CD4-positive, alpha-beta T cell treated with Interleukin-2 at 100 ng/mL for 4 hours (primary cell): ENCODE measurements around the gene OSBPL9.

Experiments used
- DNase-seq: peaks from one replicate; pipeline ENCODE4 v3.0.0-alpha.2; 2020; ENCODE audit warnings: low spot score

Gene OSBPL9, protein sequence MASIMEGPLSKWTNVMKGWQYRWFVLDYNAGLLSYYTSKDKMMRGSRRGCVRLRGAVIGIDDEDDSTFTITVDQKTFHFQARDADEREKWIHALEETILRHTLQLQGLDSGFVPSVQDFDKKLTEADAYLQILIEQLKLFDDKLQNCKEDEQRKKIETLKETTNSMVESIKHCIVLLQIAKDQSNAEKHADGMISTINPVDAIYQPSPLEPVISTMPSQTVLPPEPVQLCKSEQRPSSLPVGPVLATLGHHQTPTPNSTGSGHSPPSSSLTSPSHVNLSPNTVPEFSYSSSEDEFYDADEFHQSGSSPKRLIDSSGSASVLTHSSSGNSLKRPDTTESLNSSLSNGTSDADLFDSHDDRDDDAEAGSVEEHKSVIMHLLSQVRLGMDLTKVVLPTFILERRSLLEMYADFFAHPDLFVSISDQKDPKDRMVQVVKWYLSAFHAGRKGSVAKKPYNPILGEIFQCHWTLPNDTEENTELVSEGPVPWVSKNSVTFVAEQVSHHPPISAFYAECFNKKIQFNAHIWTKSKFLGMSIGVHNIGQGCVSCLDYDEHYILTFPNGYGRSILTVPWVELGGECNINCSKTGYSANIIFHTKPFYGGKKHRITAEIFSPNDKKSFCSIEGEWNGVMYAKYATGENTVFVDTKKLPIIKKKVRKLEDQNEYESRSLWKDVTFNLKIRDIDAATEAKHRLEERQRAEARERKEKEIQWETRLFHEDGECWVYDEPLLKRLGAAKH

DNA sequence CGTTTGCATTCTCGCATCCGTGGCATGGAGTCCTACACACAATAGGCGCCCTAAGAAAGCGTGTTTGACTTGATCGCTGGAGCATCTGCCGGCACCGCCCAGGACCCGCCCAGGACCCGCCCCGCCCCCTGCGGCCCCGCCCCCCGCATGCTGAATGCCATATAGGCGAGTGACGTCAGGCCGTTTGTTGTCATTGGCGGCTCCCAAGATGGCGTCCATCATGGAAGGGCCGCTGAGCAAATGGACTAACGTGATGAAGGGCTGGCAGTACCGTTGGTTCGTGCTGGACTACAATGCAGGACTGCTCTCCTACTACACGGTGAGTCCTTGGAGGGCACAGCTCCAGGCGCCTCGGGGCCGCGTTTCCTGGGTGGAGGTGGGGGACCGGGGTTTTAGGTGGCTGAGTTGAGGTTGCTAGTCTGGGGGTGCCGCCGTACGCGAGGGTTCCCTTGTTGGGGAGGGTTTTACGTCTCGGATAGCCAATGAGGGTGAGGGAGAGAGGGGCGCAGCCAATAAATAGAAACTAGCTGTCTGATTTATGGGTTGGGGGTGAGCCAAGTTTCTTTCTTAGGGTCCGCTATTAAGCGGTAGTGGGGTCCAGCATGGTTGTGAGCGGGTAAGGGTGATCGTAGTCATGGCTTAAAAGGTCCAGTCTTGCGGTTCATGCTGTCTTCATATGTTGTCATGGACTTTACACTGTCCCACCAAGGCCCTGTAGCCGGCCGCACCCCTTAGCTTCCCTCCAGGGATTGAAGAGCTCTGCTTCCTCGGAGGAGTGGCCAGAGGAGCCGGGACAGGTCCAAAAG, at the start of gene OSBPL9:
TSS of gene OSBPL9 (plus strand) at position 190 of the 806 bp plus-strand sequence. CDS start at position 209, 19 bp downstream.
- DNase-seq: peak; percentile 89

DNA sequence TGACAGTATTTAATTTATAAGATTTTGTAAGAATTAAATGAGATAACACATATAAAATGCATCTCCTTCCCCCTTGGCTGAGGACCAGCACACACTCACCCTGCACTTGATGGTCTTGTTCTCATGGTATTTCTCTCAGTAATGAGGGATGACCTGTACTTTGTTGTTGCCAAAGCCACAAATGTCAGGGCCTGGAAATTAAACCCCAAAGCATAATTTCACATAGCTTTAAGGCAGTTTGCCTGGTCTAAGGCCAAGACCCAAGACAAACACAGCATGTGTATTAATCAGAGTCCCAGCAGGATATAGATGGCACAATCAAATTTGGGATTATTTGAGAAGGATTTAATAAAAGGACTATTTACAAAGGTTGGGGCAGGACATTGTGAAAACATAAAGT, 49.2 kb upstream of the OSBPL9 start:
- DNase-seq: no peak

DNA sequence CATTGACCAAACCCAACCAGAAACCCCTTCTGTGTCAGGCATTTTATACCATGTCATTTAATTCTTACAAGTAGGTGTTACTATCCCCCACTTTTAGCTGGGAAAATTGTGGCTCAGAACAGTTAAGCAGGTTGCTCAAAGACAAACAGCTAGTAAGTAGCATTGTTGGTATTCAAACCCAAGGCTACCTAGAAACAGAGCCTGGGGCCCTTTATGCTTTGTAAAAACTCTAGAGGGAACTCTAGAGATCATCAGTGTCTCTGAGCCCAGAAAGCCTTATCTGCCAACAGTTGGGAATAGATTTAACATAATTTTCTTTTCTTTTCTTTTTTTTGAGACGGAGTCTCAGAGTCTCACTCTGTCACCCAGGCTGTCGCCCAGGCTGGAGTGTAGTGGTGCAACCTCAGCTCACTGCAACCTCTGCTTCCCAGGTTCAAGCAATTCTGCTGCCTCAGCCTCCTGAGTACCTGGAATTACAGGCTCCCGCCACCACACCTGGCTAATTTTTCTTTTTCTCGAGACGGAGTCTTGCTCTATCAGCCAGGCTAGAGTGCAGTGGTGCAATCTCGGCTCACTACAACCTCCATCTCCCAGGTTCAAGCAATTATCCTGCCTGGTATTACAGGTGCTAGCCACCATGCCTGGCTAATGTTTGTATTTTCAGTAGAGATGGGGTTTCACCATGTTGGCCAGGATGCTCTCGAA, 48.5 kb upstream of the OSBPL9 start:
- no peak for DNase-seq

DNA sequence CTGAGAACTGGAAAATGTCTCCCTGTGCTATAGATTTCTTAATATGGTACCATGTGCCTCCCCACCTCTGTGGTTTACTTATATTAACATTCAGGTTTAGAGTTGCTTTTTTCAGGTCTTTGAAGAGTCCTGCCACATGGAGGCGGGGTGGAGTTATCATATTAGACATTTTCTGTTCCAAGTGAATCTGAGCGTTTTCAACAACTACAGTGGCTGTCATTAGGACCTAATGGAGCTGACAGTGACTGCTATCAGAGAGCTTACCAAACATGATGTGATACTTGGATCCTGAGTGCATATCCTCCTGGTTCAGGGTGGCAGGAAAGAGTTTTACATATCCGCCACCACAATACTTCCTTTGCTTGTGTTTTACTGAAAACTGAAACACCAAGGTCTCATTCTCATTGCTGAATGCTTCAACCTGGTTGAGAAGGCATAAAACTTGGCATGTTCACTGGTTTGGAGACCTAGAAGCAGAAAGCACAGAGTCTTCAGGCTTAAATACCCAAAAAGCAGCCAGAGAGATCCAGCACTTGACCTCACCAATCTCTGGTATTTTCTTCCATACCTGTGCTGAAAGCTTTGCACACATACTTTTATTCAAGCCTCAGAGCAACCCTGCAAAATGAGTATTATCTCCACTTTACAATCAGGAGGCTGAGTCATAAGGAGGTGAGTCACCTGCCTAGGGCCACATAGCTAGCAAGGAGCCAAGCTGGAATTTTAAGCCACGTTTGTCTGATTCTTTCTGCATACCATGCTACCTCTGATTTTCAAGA, 47.4 kb upstream of the OSBPL9 start:
- peak; percentile 70 for DNase-seq

DNA sequence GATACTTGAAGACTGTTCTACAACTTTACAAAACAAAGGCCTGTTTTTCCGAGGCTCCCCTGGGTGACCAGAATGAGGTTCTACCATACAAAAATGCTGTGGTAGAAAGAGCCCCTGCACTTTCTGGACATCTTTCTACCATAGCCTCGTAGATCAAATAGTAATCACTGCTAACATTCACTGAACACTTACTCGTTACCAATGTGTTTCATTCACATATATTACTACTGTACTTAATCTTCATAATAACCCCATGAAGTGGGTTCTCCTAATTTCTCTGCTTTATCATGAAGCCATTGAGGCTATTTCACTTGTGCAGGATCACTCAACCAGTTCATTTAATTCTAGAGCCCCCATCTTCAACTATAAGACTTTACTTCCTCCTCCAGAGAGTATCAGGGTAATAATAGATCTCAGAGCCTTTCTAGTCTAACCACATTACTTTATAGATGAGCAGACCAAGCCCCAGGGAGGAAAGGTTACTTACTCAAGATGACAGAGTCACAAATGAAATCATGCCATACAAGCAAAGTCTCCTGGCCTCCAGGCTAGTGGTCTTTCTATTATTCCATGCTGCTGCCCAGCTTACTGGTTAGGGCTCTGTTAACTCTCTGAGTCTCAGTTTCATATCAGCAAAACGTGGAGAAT, 46.7 kb upstream of the OSBPL9 start:
- no peak for DNase-seq

DNA sequence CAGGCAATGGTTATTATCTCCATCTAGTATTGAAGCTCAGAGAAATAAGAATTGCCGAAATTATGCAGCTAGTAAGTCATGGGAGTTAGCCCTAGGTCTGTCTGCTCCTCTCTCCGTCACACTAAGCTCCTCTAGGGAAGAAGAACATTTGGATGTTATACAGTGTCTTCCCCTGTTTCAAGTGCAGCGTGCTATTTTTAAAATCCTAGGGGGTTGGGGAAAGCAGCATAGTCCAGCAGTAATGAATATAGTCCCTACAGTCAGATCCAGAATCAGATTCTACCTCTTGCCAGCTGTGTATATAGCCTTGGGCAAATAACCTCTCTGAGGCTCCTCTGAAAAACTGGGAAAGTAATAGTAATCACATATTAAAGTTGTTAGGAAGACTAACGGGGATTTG, 44.5 kb upstream of the OSBPL9 start:
- DNase-seq: no peak

DNA sequence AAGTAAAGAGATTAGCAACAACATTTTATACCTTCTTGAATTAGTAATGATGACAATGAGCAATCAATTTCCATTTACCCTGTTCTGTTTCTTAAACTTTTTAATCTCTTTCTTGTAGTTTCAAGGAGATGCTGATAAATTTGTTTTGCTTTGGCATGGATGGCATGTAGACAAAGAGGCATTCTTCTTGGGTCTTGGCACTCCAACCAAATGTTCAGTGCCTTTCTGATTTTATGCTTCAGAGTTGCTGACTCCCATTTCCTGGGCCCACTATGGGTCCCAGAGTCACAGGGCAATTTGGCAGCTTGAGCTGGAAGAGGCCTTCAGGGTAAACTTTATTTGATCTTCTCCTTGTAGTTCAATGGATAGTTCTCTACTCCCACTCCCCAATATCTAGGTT, 42.1 kb upstream of the OSBPL9 start:
- DNase-seq: no peak

DNA sequence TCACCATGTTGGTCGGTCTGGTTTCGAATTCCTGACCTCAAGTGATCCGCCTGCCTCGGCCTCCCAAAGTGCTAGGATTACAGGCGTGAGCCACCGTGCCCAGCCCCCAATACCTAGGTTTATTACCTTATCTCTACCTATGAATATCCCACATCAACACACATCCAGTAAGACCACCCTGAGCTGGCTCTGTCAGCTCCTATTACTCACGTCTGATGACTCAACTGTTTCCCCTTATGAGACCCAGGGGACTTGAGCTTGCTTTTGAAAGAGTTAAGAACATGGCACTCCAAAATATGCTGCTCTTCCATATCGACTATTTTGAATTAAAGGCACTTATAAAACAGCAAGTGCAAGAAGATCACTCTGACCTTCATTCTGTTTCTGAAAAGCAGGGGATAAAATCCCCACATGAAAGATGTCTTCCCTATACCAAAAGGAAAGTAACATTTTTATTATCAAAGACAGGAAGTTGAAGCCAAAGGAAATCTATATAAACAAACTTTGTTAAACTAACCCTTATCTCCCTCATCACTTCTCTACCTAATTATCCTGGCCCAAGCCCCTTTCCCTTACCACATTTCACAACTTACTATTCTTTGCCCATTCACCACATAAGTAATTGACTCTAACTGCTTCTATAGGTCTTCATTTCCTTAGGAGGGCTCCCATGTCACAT, 41.3 kb upstream of the OSBPL9 start:
- DNase-seq: no peak

DNA sequence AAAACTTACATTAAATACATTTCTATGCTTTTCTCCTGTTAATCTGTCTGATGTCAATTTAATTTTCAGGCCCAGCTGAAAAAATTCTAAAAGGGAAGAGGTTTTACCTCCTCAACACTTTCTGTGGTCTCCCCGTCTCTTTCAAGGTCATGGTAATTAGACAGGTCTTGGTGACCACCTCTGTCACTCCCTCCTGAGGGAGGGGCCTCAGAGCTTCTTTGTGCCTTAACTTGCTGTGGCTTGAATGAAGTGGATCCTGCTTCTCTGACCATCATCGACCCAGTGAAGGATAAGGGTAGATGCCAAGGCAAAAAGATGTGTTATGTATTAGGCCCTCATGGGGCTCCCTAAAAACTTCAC, 40.8 kb upstream of the OSBPL9 start:
- DNase-seq: no peak

DNA sequence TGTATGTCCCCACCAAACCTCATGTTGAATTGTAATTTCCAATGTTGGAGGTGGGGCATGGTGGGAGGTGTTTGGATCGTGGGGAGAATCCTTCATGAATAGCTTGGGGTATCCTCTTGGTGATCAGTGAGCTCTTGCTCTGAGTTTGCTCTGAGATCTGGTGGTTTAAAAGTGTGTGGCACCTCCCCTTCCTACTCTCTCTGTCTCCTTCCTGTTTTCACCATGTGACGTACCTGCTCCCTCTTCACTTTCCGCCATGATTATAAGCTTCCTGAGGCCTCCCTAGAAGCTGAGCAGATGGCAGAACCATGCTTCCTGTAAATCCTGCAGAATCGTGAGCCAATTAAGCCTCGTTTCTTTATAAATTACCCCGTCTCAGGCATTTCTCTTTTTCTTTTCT, 40.0 kb upstream of the OSBPL9 start:
- no peak for DNase-seq

DNA sequence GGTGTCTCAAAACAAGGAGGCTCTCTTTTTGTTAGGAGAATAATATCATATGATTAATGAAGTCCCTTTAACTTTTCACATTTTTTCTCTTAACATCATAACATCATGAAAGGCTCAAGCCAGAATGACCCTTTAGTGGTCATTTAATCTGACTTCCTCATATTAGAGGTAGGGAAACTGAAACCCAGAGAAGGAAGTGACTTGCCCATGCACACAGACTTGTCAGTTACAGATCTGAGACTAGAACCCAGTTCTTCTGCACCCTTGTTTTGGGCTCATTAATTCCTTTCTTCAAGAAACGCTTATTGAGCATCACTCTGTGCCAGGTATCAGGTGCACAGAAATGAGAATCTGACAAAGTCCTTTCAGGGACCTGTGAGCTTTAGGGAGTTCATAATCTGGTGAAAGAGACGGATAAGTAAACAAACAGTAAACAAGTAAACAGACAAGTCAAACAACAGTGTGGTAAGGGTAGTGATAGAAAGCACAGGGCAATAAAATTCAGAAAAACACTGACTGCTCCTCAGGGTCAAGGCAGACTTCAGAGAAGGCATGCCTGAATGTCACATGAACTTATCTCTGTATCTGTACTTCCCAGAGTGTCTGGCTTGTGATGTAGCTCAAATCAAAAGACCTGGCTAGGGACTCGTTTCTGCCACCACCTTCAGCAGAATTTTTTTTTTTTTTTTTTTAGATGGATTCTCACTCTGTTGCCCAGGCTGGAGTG, 38.3 kb upstream of the OSBPL9 start:
- no peak for DNase-seq

DNA sequence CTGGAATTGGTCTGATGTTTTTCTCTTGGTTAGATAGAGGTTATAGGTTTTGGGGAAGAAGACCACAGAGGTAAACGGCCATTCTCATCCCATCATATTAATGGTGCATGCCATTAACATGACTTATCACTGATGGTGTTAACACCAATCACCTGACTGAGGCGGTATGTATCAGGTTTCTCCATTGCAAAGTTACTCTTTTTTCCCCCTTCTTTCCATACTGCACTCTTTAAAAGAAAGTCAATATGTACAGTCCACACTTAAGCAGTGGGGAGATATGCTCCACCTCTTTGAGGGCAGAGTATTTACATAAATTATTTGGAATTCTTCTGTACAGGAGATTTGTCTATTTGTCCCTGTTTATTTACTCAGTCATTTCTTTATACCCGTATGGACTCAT, 35.7 kb upstream of the OSBPL9 start:
- no peak for DNase-seq

DNA sequence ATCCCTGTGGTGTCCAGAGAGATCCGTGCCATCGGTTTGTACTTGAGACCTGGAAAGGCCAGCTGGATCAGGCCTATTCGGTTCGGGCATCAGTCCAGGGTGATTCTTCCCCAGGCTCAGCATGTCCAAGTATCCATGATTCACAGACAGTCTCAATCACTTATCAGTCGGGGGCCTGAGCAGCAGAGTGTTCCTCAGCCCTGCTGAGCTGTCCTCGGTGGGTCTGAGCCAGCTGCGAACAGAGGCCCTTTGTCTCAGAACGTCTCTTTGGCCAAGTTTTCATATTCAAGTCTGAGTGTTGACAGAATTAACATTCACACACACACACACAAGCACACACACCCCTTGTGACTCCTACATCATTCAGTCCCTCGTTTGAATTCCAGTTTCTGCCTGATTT, 33.4 kb upstream of the OSBPL9 start:
- DNase-seq: no peak

DNA sequence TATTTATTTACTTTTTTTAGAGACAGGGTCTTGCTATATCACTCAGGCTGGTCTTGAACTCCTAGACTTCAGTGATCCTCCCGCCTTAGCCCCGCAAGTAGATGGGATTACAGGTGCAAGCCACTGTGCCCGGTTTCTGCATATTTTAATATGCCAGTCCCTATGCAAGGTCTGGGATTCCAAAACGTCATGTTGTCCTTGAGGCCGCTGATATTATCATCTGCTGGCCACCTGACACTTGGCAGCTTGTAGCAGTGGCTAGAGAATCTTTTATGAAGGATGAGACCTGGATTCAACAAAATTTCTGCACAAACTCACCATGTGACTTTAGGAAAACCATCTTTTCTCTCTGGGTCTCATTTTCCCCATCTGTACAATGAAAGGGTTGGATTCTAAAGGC, 32.9 kb upstream of the OSBPL9 start:
- no peak for DNase-seq

DNA sequence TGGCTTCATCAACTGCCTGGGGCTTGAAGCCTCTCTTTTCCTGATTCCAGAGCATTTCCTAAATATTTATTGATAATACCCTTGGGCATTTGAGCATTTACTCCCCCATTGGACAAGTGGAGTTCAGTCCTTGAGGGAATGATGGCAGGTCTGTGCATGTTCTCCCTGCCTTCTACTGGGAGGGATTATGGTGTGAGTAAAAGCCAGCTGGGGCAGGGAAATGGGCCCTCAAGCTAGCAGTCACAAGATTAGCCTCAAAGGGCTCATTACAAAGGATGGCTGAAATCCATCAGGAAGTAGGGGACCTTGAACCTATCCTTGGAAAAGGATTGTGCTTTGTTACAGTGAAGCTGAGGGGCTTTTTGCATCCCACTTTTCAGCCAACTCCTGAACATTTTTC, 24.2 kb upstream of the OSBPL9 start:
- DNase-seq: no peak

DNA sequence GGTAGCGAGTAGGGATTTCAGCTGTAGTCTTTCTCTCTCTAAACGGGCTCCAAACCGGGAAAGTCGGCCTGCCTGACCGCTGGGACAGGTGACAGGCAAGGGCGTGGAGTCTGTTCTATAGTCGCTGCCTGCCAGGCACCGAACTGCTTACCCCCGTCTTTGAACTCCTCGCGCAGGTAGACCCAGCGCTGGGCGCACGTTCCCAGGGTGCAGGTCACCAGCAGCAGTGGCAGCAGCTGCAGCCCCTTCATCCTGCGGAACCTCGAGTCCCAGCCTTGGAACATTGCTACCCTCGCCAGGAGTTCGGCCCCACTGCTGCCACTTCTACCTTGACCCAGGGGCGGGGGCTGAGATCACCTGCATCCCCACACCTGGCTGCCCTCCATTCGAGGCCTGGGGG, 22.2 kb upstream of the OSBPL9 start:
- DNase-seq: no peak

DNA sequence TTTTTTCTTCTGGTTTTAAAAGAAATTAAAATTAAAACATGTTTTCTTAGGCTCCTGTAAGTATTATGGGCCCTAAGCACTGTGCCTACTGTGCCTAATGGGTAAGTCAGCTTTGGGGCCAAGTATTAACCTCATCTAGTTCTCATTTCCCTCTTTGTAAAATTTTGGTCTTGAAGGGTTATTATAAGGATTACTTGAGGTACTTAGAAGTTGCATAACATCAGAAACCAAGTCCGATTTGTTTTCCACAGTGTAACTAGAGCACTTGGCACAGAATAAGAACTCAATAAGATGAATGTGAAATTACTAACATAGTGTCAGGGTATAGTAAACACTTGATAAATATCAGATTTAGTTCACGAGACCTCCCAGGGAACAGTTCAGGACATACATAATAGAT, 16.4 kb upstream of the OSBPL9 start:
- DNase-seq: no peak

DNA sequence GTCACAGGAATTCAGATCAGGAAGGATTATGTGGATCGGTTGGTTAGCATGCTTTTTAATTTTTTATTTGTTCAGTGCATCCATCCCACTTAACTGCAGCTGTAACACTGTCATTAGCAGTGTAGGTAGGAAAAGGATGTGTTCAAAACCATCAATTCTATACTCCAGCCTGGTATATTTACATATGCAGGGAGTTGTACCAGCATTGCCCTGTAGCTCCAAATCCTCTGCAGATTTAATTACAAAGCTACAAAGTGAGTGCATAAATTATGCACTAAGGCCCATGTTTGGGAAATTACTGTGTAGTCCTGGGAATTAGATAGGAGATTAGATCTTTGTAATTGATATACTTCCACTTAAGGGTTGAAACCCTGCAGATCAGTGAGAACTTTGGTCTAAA, 15.9 kb upstream of the OSBPL9 start:
- DNase-seq: no peak

DNA sequence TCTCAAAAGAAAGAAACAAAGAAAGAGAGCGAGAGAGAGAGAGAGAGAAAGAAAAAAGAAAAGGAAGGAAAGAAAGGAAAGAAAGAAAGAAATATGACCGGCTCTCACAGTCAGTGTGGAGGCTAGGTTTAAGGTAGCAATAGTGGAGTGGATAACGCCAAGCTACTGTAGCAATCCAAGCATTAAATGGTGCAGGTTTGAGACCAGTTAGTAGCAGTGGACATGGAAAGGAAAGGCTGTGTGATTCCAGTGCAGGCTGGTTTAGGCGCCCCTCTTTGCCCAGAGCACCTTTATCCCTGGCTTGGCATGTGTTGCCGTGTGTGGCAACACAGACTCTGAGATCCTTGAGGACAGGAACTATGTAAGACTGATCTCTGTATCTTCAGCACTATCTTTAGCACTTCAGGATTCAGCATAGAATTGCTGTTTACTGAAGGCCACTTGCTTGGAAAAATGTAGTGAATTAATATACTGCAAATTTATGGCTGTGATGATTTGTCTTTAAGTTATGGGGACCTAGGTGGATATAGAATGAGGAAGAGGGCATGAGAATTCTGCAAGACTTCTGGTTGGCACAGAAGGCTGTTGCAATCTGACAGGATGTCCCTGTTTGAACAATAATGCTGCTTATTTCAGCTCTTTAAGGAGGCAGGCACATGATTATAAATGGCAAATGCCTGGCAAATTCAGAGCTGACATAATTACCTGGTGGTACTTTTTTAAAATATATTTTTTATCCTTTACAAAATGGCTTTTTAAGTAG, 10.8 kb upstream of the OSBPL9 start:
- DNase-seq: no peak
